GM23338 (cell line): ENCODE measurements around the gene PPP1R13L. TPM values are rescaled to one million over a fixed set of nuclear protein-coding genes. Genes with fewer than 3 reads are reported as not detected.

ENCODE experiments used
- ATAC-seq: fragments of 200-7000 bp; cut with Tn5 transposase; 3 replicates; pipeline ENCODE4 v1.9.1; 2020
- DNase-seq: peaks from one replicate; pipeline ENCODE4 v3.0.0-alpha.2; 2015; ENCODE audit warnings: low spot score
- H2AFZ ChIP-seq: fragments of 200-600 bp; sonication (generic); 2 replicates; pipeline ENCODE4 v1.8.0; 2016; ENCODE audit warnings: antibody characterized with exemption, mild to moderate bottlenecking, moderate library complexity
- H3F3A ChIP-seq: fragments of 200-600 bp; sonication (generic); replicated peaks from 2 replicates; pipeline ENCODE4 v1.8.0; 2017; ENCODE audit warnings: antibody characterized with exemption, mixed run types, low read depth
- H3K27ac ChIP-seq: fragments of 200-600 bp; sonication (generic); 2 replicates; pipeline ENCODE4 v1.6.1; 2016; ENCODE audit warnings: low read depth
- H3K27me3 ChIP-seq: fragments of 200-600 bp; sonication (generic); 2 replicates; pipeline ENCODE4 v1.8.0; 2016; ENCODE audit warnings: mild to moderate bottlenecking, mixed run types, moderate library complexity; ENCODE audit not compliant: insufficient read depth
- H3K36me3 ChIP-seq: fragments of 200-600 bp; sonication (generic); 2 replicates; pipeline ENCODE4 v1.8.0; 2016; ENCODE audit warnings: mild to moderate bottlenecking; ENCODE audit not compliant: insufficient read depth
- H3K4me1 ChIP-seq: fragments of 200-600 bp; sonication (generic); 2 replicates; pipeline ENCODE4 v1.8.0; 2016; ENCODE audit warnings: mild to moderate bottlenecking, moderate library complexity; ENCODE audit not compliant: insufficient read depth
- H3K4me2 ChIP-seq: fragments of 200-600 bp; sonication (generic); 2 replicates; pipeline ENCODE4 v1.7.1; 2017; ENCODE audit warnings: mixed run types
- H3K4me3 ChIP-seq: fragments of 200-600 bp; sonication (generic); 2 replicates; pipeline ENCODE4 v1.6.1; 2016; ENCODE audit warnings: mixed run types
- H3K79me2 ChIP-seq: fragments of 200-600 bp; sonication (generic); replicated peaks from 2 replicates; pipeline ENCODE4 v1.8.0; 2017; ENCODE audit warnings: mild to moderate bottlenecking; ENCODE audit not compliant: insufficient read depth
- H3K9me2 ChIP-seq: fragments of 200-600 bp; sonication (generic); 2 replicates; pipeline ENCODE4 v1.8.0; 2017; ENCODE audit not compliant: insufficient read depth
- H4K20me1 ChIP-seq: fragments of 200-600 bp; sonication (generic); replicated peaks from 2 replicates; pipeline ENCODE4 v1.8.0; 2017; ENCODE audit warnings: mild to moderate bottlenecking; ENCODE audit not compliant: insufficient read depth
- H3K27ac Mint-ChIP-seq: 2 replicates; pipeline ENCODE4 v1.8.0; 2020; ENCODE audit warnings: inconsistent platforms, mild to moderate bottlenecking, moderate library complexity, mixed read lengths
- H3K27me3 Mint-ChIP-seq: 3 replicates; pipeline ENCODE4 v1.8.0; 2022; ENCODE audit warnings: low read depth, mild to moderate bottlenecking, moderate library complexity, mixed read lengths, inconsistent platforms; ENCODE audit not compliant: insufficient read depth, poor library complexity
- H3K36me3 Mint-ChIP-seq: 3 replicates; pipeline ENCODE4 v1.8.0; 2021; ENCODE audit warnings: low read depth, mild to moderate bottlenecking, inconsistent platforms, moderate library complexity, mixed read lengths
- H3K4me1 Mint-ChIP-seq: 3 replicates; pipeline ENCODE4 v1.8.0; 2020; ENCODE audit warnings: mild to moderate bottlenecking, inconsistent platforms, mixed read lengths
- H3K4me3 Mint-ChIP-seq: 3 replicates; pipeline ENCODE4 v1.8.0; 2021; ENCODE audit warnings: moderate library complexity, mild to moderate bottlenecking, inconsistent platforms, mixed read lengths
- H3K9me3 Mint-ChIP-seq: 3 replicates; pipeline ENCODE4 v1.8.0; 2020; ENCODE audit warnings: moderate library complexity, mild to moderate bottlenecking, inconsistent platforms, mixed read lengths
- CREB1 ChIP-seq: fragments of 250-450 bp; sonication (Bioruptor Pico); IDR thresholded peaks from 2 replicates; pipeline ENCODE4 v1.5.0; 2020; ENCODE audit warnings: low read depth, mild to moderate bottlenecking, moderate library complexity
- EZH2 ChIP-seq: fragments of 200-600 bp; sonication (generic); IDR thresholded peaks from one replicate; pipeline ENCODE4 v1.8.0; 2017; ENCODE audit warnings: antibody characterized with exemption, mild to moderate bottlenecking, low read depth; ENCODE audit not compliant: unreplicated experiment
- EZH2phosphoT487 ChIP-seq: fragments of 200-600 bp; sonication (generic); IDR thresholded peaks from one replicate; pipeline ENCODE4 v1.8.1; 2018; ENCODE audit warnings: antibody characterized with exemption; ENCODE audit not compliant: unreplicated experiment
- JUNB ChIP-seq: IDR thresholded peaks from one replicate; pipeline ENCODE4 v1.6.1; 2016; ENCODE audit warnings: antibody characterized with exemption; ENCODE audit not compliant: unreplicated experiment
- NANOG ChIP-seq: IDR thresholded peaks from 2 replicates; pipeline ENCODE4 v1.6.1; 2016; ENCODE audit warnings: antibody characterized with exemption, borderline replicate concordance
- POLR2AphosphoS5 ChIP-seq: IDR thresholded peaks from 2 replicates; pipeline ENCODE4 v1.6.1; 2016; ENCODE audit warnings: antibody characterized with exemption, low read depth
- STAT1 ChIP-seq: IDR thresholded peaks from one replicate; pipeline ENCODE4 v1.6.1; 2016; ENCODE audit warnings: antibody characterized with exemption; ENCODE audit not compliant: unreplicated experiment
- ZNF114 ChIP-seq: fragments of 250-450 bp; sonication (Bioruptor Pico); IDR thresholded peaks from 2 replicates; pipeline ENCODE4 v1.5.0; 2020; ENCODE audit warnings: mild to moderate bottlenecking, moderate library complexity
- ZNF331 ChIP-seq: fragments of 250-450 bp; sonication (Bioruptor Pico); IDR thresholded peaks from 2 replicates; pipeline ENCODE4 v1.5.0; 2020; ENCODE audit warnings: low read depth, mild to moderate bottlenecking, moderate library complexity
- polyA plus RNA-seq: library from polyadenylated mRNA; unstranded; fragments of >200 nt; fragmentation: Nextera tagmentation; extraction: Ambion mirVana; gene quantifications from 2 replicates; pipeline ENCODE4 v1.2.1, GENCODE V29; 2016
- total RNA-seq: library from RNA; depleted of rRNA; stranded (reverse); fragments of >200 nt; shearing (Covaris generic); gene quantifications from 2 replicates; pipeline ENCODE4 v1.2.3, GENCODE V29; 2014
- TF ChIP-seq, protein P1 (sequence below): IDR thresholded peaks from one replicate; pipeline ENCODE4 v1.6.1; 2018; ENCODE audit warnings: antibody characterized with exemption; ENCODE audit not compliant: unreplicated experiment
- TF ChIP-seq, protein P2 (sequence below), 2 experiments: fragments of 200-600 bp in 1 of 2; sonication (generic) in 1 of 2; conservative IDR thresholded peaks; 2 replicates each; pipeline versions ENCODE4 v1.5.1 to v1.6.1; 2016 to 2017; ENCODE audit warnings: antibody characterized with exemption in 2 of 2, low read depth in 2 of 2, mild to moderate bottlenecking in 2 of 2, moderate library complexity in 1 of 2
- TF ChIP-seq, protein P3 (sequence below): IDR thresholded peaks from 2 replicates; pipeline ENCODE4 v1.6.1; 2016; ENCODE audit warnings: antibody characterized with exemption
- TF ChIP-seq, protein P4 (sequence below): fragments of 250-450 bp; sonication (Bioruptor Pico); IDR thresholded peaks from 2 replicates; pipeline ENCODE4 v1.5.0; 2020; ENCODE audit warnings: mild to moderate bottlenecking, moderate library complexity

The PPP1R13L gene
- total and polyA plus RNA-seq, 2 experiments from 2014 or later, result 9.6 to 15.5 TPM

DNA sequence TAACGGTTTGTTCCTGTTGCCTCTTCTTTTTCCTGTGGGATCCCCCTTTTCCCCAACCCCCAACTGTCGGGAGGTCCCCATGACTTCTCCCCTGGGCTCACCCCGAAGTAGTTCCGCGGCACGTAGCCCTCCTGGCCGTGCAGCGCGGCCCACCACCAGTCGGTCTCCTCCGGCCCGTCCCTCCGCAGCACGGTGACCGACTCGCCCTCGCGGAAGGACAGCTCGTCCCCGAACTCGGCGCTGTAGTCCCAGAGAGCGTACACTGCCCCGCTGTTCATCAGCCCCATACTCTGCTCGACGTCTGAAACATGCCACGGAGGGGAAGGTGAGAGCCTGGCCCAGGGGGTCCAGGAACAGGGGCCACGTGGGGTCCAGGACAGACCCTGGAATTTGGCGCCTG lies 22.4 kb downstream of the PPP1R13L start:
- H2AFZ ChIP-seq, result no peak overlapping the region
- H3K4me1 ChIP-seq, result no peaks in the 10 kb centered on the region
- Mint-ChIP-seq H3K27ac (no peak overlapping the region), H3K9me3 (no peaks in the 10 kb centered on the region), H3K27me3 (peaks cover 33% of the 10 kb centered on the region), H3K4me1 (peaks cover 7% of the 10 kb centered on the region; the same call in 2 of the 3 replicates), H3K4me3 (no peak overlapping the region), H3K36me3 (peaks cover 2% of the 10 kb centered on the region; the same call in 1 of the 3 replicates)
- H3K27ac ChIP-seq, result no peak overlapping the region
- H3K9me2 ChIP-seq, result no peaks in the 10 kb centered on the region
- H3F3A ChIP-seq, result no peaks in the 10 kb centered on the region
- no peaks in the 10 kb centered on the region for H3K36me3 ChIP-seq
- ATAC-seq (no peak), DNase-seq (no peak)
- H3K4me3 ChIP-seq, result no peak overlapping the region
- TF ChIP-seq NANOG (no peak), CREB1 (no peak), POLR2AphosphoS5 (no peak), JUNB (no peak), EZH2phosphoT487 (no peak), ZNF114 (no peak), EZH2 (no peak), ZNF331 (CRISPR knock-in tag) (no peak), STAT1 (no peak)
- TF ChIP-seq, protein P1, sequence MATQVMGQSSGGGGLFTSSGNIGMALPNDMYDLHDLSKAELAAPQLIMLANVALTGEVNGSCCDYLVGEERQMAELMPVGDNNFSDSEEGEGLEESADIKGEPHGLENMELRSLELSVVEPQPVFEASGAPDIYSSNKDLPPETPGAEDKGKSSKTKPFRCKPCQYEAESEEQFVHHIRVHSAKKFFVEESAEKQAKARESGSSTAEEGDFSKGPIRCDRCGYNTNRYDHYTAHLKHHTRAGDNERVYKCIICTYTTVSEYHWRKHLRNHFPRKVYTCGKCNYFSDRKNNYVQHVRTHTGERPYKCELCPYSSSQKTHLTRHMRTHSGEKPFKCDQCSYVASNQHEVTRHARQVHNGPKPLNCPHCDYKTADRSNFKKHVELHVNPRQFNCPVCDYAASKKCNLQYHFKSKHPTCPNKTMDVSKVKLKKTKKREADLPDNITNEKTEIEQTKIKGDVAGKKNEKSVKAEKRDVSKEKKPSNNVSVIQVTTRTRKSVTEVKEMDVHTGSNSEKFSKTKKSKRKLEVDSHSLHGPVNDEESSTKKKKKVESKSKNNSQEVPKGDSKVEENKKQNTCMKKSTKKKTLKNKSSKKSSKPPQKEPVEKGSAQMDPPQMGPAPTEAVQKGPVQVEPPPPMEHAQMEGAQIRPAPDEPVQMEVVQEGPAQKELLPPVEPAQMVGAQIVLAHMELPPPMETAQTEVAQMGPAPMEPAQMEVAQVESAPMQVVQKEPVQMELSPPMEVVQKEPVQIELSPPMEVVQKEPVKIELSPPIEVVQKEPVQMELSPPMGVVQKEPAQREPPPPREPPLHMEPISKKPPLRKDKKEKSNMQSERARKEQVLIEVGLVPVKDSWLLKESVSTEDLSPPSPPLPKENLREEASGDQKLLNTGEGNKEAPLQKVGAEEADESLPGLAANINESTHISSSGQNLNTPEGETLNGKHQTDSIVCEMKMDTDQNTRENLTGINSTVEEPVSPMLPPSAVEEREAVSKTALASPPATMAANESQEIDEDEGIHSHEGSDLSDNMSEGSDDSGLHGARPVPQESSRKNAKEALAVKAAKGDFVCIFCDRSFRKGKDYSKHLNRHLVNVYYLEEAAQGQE, result no peak
- TF ChIP-seq, protein P2, sequence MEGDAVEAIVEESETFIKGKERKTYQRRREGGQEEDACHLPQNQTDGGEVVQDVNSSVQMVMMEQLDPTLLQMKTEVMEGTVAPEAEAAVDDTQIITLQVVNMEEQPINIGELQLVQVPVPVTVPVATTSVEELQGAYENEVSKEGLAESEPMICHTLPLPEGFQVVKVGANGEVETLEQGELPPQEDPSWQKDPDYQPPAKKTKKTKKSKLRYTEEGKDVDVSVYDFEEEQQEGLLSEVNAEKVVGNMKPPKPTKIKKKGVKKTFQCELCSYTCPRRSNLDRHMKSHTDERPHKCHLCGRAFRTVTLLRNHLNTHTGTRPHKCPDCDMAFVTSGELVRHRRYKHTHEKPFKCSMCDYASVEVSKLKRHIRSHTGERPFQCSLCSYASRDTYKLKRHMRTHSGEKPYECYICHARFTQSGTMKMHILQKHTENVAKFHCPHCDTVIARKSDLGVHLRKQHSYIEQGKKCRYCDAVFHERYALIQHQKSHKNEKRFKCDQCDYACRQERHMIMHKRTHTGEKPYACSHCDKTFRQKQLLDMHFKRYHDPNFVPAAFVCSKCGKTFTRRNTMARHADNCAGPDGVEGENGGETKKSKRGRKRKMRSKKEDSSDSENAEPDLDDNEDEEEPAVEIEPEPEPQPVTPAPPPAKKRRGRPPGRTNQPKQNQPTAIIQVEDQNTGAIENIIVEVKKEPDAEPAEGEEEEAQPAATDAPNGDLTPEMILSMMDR (conservative IDR thresholded peaks at IDR 0.05; ENCODE audit: low read depth in 2 of 2), result no peak
- TF ChIP-seq, protein P3, sequence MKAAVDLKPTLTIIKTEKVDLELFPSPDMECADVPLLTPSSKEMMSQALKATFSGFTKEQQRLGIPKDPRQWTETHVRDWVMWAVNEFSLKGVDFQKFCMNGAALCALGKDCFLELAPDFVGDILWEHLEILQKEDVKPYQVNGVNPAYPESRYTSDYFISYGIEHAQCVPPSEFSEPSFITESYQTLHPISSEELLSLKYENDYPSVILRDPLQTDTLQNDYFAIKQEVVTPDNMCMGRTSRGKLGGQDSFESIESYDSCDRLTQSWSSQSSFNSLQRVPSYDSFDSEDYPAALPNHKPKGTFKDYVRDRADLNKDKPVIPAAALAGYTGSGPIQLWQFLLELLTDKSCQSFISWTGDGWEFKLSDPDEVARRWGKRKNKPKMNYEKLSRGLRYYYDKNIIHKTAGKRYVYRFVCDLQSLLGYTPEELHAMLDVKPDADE, result no peak
- TF ChIP-seq, protein P4, sequence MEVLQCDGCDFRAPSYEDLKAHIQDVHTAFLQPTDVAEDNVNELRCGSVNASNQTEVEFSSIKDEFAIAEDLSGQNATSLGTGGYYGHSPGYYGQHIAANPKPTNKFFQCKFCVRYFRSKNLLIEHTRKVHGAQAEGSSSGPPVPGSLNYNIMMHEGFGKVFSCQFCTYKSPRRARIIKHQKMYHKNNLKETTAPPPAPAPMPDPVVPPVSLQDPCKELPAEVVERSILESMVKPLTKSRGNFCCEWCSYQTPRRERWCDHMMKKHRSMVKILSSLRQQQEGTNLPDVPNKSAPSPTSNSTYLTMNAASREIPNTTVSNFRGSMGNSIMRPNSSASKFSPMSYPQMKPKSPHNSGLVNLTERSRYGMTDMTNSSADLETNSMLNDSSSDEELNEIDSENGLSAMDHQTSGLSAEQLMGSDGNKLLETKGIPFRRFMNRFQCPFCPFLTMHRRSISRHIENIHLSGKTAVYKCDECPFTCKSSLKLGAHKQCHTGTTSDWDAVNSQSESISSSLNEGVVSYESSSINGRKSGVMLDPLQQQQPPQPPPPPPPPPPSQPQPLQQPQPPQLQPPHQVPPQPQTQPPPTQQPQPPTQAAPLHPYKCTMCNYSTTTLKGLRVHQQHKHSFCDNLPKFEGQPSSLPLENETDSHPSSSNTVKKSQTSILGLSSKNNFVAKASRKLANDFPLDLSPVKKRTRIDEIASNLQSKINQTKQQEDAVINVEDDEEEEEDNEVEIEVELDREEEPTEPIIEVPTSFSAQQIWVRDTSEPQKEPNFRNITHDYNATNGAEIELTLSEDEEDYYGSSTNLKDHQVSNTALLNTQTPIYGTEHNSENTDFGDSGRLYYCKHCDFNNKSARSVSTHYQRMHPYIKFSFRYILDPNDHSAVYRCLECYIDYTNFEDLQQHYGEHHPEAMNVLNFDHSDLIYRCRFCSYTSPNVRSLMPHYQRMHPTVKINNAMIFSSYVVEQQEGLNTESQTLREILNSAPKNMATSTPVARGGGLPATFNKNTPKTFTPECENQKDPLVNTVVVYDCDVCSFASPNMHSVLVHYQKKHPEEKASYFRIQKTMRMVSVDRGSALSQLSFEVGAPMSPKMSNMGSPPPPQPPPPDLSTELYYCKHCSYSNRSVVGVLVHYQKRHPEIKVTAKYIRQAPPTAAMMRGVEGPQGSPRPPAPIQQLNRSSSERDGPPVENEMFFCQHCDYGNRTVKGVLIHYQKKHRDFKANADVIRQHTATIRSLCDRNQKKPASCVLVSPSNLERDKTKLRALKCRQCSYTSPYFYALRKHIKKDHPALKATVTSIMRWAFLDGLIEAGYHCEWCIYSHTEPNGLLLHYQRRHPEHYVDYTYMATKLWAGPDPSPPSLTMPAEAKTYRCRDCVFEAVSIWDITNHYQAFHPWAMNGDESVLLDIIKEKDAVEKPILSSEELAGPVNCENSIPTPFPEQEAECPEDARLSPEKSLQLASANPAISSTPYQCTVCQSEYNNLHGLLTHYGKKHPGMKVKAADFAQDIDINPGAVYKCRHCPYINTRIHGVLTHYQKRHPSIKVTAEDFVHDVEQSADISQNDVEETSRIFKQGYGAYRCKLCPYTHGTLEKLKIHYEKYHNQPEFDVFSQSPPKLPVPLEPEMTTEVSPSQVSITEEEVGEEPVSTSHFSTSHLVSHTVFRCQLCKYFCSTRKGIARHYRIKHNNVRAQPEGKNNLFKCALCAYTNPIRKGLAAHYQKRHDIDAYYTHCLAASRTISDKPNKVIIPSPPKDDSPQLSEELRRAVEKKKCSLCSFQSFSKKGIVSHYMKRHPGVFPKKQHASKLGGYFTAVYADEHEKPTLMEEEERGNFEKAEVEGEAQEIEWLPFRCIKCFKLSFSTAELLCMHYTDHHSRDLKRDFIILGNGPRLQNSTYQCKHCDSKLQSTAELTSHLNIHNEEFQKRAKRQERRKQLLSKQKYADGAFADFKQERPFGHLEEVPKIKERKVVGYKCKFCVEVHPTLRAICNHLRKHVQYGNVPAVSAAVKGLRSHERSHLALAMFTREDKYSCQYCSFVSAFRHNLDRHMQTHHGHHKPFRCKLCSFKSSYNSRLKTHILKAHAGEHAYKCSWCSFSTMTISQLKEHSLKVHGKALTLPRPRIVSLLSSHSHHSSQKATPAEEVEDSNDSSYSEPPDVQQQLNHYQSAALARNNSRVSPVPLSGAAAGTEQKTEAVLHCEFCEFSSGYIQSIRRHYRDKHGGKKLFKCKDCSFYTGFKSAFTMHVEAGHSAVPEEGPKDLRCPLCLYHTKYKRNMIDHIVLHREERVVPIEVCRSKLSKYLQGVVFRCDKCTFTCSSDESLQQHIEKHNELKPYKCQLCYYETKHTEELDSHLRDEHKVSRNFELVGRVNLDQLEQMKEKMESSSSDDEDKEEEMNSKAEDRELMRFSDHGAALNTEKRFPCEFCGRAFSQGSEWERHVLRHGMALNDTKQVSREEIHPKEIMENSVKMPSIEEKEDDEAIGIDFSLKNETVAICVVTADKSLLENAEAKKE (CRISPR knock-in tag), result no peak
- no peaks in the 10 kb centered on the region for H4K20me1 ChIP-seq
- peaks cover 35% of the 10 kb centered on the region for H3K27me3 ChIP-seq
- no peak overlapping the region for H3K4me2 ChIP-seq
- no peaks in the 10 kb centered on the region for H3K79me2 ChIP-seq
